ENCODE measurements around the gene LAMP1. TPM values are rescaled to one million over a fixed set of nuclear protein-coding genes. Genes with fewer than 3 reads are reported as not detected.

Gene LAMP1
- total and polyA plus RNA-seq, 2 donors (not counting 1 experiment from before 2014, with no cell fraction given) = 52.1 to 96.1 TPM

- TF ChIP-seq EZH2 (IDR thresholded peaks at IDR 0.05; ENCODE audit: borderline replicate concordance, insufficient read depth, low read depth, low read length, poor library complexity, severe bottlenecking) (no peak), CTCF (IDR thresholded peaks at IDR 0.05) (no peak)
- Histone ChIP-seq H3K27me3 (replicated peaks in 1 of 4; ENCODE audit: control extremely low read depth in 1 of 4, control insufficient read depth in 3 of 4, insufficient read depth in 4 of 4, low read length in 3 of 4) (no peaks in the 10 kb centered on the region), H3K4me2 (replicated peaks; ENCODE audit: low read depth, low read length, poor library complexity, severe bottlenecking) (no peak overlapping the region), H3K9me3 (ENCODE audit: control extremely low read depth in 1 of 3, control insufficient read depth in 2 of 3, insufficient read depth in 1 of 3, low read length in 2 of 3) (peaks cover 0 to 7% (median 0%) of the 10 kb centered on the region in 3 donors), H3K9ac (ENCODE audit: low read length) (no peak overlapping the region), H3K79me2 (ENCODE audit: control insufficient read depth, insufficient read depth, low read length) (peaks cover 4% of the 10 kb centered on the region), H3K36me3 (replicated peaks in 1 of 2; ENCODE audit: control extremely low read depth in 1 of 2, control insufficient read depth in 1 of 2, extremely low read depth in 1 of 2, insufficient read depth in 2 of 2, low read length in 1 of 2) (peaks cover 0 to 59% of the 10 kb centered on the region in 2 experiments), H2AFZ (ENCODE audit: insufficient read depth, low read depth, low read length, poor library complexity, severe bottlenecking) (no peak overlapping the region), H4K20me1 (ENCODE audit: control insufficient read depth, insufficient read depth, low read length, poor library complexity, severe bottlenecking) (peaks cover 30% of the 10 kb centered on the region), H3K4me3 (ENCODE audit: control extremely low read depth in 1 of 5, extremely low read depth in 1 of 5, insufficient read depth in 1 of 5, low read depth in 2 of 5, low read length in 4 of 5) (no peak overlapping the region), H3K27ac (ENCODE audit: low read length in 2 of 2) (no peak overlapping the region), H3K4me1 (ENCODE audit: control insufficient read depth in 2 of 2, insufficient read depth in 2 of 2, low read length in 2 of 2) (no peaks in the 10 kb centered on the region)
- intact Hi-C loops (cut with micrococcal nuclease) = no loop called here
- H3K4me1 Mint-ChIP-seq = no peaks in the 10 kb centered on the region
- DNase-seq = no peak
- H3K4me3 Mint-ChIP-seq = no peak overlapping the region
- H3K27me3 Mint-ChIP-seq = no peaks in the 10 kb centered on the region
- ChIA-PET CTCF (no interaction called here), POLR2A (no interaction called here)
- WGBS (ENCODE audit: insufficient coverage) = 96% methylated on average over 14 of the region's 14 CpGs
- ATAC-seq (ENCODE audit: low read depth) = no peak
- H3K9me3 Mint-ChIP-seq (ENCODE audit: insufficient read depth) = no peaks in the 10 kb centered on the region
- no peak overlapping the region for H3K27ac Mint-ChIP-seq
Observed at GRCh38 chr13:113319371-113319770, 22.3 kb downstream of the LAMP1 start.

GRCh38 chr13:113320226-113320875, 23.3 kb downstream of the LAMP1 start:
- no peak overlapping the region for H3K9ac ChIP-seq (ENCODE audit: low read length)
- Mint-ChIP-seq H3K27ac (no peak overlapping the region), H3K4me1 (no peaks in the 10 kb centered on the region), H3K4me3 (no peak overlapping the region), H3K9me3 (ENCODE audit: insufficient read depth) (no peaks in the 10 kb centered on the region), H3K27me3 (no peaks in the 10 kb centered on the region)
- no peak overlapping the region for H3K4me2 ChIP-seq (replicated peaks; ENCODE audit: low read depth, low read length, poor library complexity, severe bottlenecking)
- intact Hi-C loops (cut with micrococcal nuclease) = no loop called here
- H3K36me3 ChIP-seq (replicated peaks in 1 of 2; ENCODE audit: control extremely low read depth in 1 of 2, control insufficient read depth in 1 of 2, extremely low read depth in 1 of 2, insufficient read depth in 2 of 2, low read length in 1 of 2) = peaks cover 0 to 59% of the 10 kb centered on the region in 2 experiments
- no peak overlapping the region for H3K27ac ChIP-seq (ENCODE audit: low read length in 2 of 2)
- peaks cover 23% of the 10 kb centered on the region for H4K20me1 ChIP-seq (ENCODE audit: control insufficient read depth, insufficient read depth, low read length, poor library complexity, severe bottlenecking)
- no peaks in the 10 kb centered on the region for H3K27me3 ChIP-seq (replicated peaks in 1 of 4; ENCODE audit: control extremely low read depth in 1 of 4, control insufficient read depth in 3 of 4, insufficient read depth in 4 of 4, low read length in 3 of 4)
- 98% methylated on average over 16 of the region's 19 CpGs for WGBS (ENCODE audit: insufficient coverage)
- no peak for TF ChIP-seq CTCF (IDR thresholded peaks at IDR 0.05)
- no peak for TF ChIP-seq EZH2 (IDR thresholded peaks at IDR 0.05; ENCODE audit: borderline replicate concordance, insufficient read depth, low read depth, low read length, poor library complexity, severe bottlenecking)
- peaks cover 0 to 7% (median 0%) of the 10 kb centered on the region in 3 donors for H3K9me3 ChIP-seq (ENCODE audit: control extremely low read depth in 1 of 3, control insufficient read depth in 2 of 3, insufficient read depth in 1 of 3, low read length in 2 of 3)
- no peak overlapping the region for H3K4me3 ChIP-seq (ENCODE audit: control extremely low read depth in 1 of 5, extremely low read depth in 1 of 5, insufficient read depth in 1 of 5, low read depth in 2 of 5, low read length in 4 of 5)
- no peak for ATAC-seq (ENCODE audit: low read depth)
- ChIA-PET POLR2A (no interaction called here), CTCF (interaction anchor here (0.5 kb wide), 1 partner anchor 711 kb away, joined by 3 read pairs; no protein-coding TSS in a partner anchor)
- no peak for DNase-seq
- H2AFZ ChIP-seq (ENCODE audit: insufficient read depth, low read depth, low read length, poor library complexity, severe bottlenecking) = no peak overlapping the region
- peaks cover 4% of the 10 kb centered on the region for H3K79me2 ChIP-seq (ENCODE audit: control insufficient read depth, insufficient read depth, low read length)
- H3K4me1 ChIP-seq (ENCODE audit: control insufficient read depth in 2 of 2, insufficient read depth in 2 of 2, low read length in 2 of 2) = no peaks in the 10 kb centered on the region
